ENCODE data around the gene PUS1. TPM values are rescaled to one million over a fixed set of nuclear protein-coding genes. Genes with fewer than 3 reads are reported as not detected.

PUS1 gene
- total and polyA plus RNA-seq, 9 of the 15 experiments (the other 6 are each of a cell fraction or from before 2014, with no cell fraction given) = 1.9 to 90.8 (median 30.0) TPM

GRCh38 chr12:131912518-131913274 lies 16.4 kb upstream of the PUS1 start:
- BruUV-seq (replicated peaks) = no TSS peak
- Histone ChIP-seq H3K27ac (ENCODE audit: extremely low read depth, low read depth, low read length) (no peak overlapping the region), H3K4me2 (ENCODE audit: insufficient read depth, low read length) (no peak overlapping the region), H3K9ac (ENCODE audit: insufficient read depth in 1 of 2, low read depth in 2 of 2, low read length in 2 of 2) (no peak overlapping the region; a peak in 1 of 4 replicates), H3K27me3 (ENCODE audit: control insufficient read depth in 2 of 2, insufficient read depth in 2 of 2, low read length in 2 of 2) (no peaks in the 10 kb centered on the region), H3K36me3 (ENCODE audit: control insufficient read depth, insufficient read depth, low read length) (peaks cover 24% of the 10 kb centered on the region; the same call in 2 of the 3 replicates), H3K9me3 (replicated peaks; ENCODE audit: control insufficient read depth, insufficient read depth, low read depth, low read length) (no peaks in the 10 kb centered on the region), H3K79me2 (ENCODE audit: control insufficient read depth, insufficient read depth, low read length) (no peaks in the 10 kb centered on the region), H4K20me1 (replicated peaks; ENCODE audit: control insufficient read depth, insufficient read depth, low read length) (no peaks in the 10 kb centered on the region), H3K4me1 (replicated peaks in 1 of 2; ENCODE audit: control insufficient read depth in 2 of 2, insufficient read depth in 2 of 2, low read length in 2 of 2) (peaks cover 0 to 26% of the 10 kb centered on the region in 2 experiments; a peak in 2 of 5 replicates), H3K9me1 (ENCODE audit: control insufficient read depth, insufficient read depth, low read length) (no peaks in the 10 kb centered on the region), H2AFZ (ENCODE audit: low read depth, low read length) (no peak overlapping the region), H3K4me3 (no peak overlapping the region)
- POLR2A ChIA-PET = interaction anchor here (1.7 kb wide), 2 partner anchors 10 to 13 kb away, joined by 4 to 9 read pairs; no protein-coding TSS in a partner anchor
- CTCF ChIA-PET (ENCODE audit: low intra/inter-chr PET ratio) = no interaction called here
- 79% methylated on average over 11 of the region's 20 CpGs for WGBS (ENCODE audit: insufficient coverage, low coverage, missing lambda C conversion rate)
- no peak for FAIRE-seq
- DNase-seq (ENCODE audit: extremely low read depth in 1 of 4, low spot score in 3 of 4) = peak in 1 of 4 experiments; percentile 51
- intact Hi-C loops (cut with micrococcal nuclease) = no loop called here
- peak; percentile 30 for ATAC-seq
- in situ Hi-C loops (cut with MboI) = no loop called here
- TF ChIP-seq DPF2 (IDR thresholded peaks at IDR 0.05) (no peak), ZNF253 (CRISPR knock-in tag; conservative IDR thresholded peaks at IDR 0.05) (no peak), KAT7 (CRISPR knock-in tag; IDR thresholded peaks at IDR 0.05; ENCODE audit: borderline replicate concordance) (no peak), NCOA1 (IDR thresholded peaks at IDR 0.05; ENCODE audit: low read depth) (no peak), SNIP1 (IDR thresholded peaks at IDR 0.05; ENCODE audit: low read depth) (no peak), SMARCC2 (IDR thresholded peaks at IDR 0.05; ENCODE audit: low read depth) (no peak), CCNT2 (IDR thresholded peaks at IDR 0.05; ENCODE audit: borderline replicate concordance, extremely low read depth, insufficient read length, low read depth, low read length) (no peak), NFIC (IDR thresholded peaks at IDR 0.05) (peak; percentile 29; the same call in 1 of the 2 replicates), ZNF76 (CRISPR knock-in tag; IDR thresholded peaks at IDR 0.05; ENCODE audit: borderline replicate concordance) (no peak), ZNF764 (CRISPR knock-in tag; IDR thresholded peaks at IDR 0.05; ENCODE audit: low read depth) (no peak)
- TF ChIP-seq, protein P1, sequence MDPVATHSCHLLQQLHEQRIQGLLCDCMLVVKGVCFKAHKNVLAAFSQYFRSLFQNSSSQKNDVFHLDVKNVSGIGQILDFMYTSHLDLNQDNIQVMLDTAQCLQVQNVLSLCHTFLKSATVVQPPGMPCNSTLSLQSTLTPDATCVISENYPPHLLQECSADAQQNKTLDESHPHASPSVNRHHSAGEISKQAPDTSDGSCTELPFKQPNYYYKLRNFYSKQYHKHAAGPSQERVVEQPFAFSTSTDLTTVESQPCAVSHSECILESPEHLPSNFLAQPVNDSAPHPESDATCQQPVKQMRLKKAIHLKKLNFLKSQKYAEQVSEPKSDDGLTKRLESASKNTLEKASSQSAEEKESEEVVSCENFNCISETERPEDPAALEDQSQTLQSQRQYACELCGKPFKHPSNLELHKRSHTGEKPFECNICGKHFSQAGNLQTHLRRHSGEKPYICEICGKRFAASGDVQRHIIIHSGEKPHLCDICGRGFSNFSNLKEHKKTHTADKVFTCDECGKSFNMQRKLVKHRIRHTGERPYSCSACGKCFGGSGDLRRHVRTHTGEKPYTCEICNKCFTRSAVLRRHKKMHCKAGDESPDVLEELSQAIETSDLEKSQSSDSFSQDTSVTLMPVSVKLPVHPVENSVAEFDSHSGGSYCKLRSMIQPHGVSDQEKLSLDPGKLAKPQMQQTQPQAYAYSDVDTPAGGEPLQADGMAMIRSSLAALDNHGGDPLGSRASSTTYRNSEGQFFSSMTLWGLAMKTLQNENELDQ (CRISPR knock-in tag; IDR thresholded peaks at IDR 0.05; ENCODE audit: borderline replicate concordance) = no peak
- TF ChIP-seq, protein P2, sequence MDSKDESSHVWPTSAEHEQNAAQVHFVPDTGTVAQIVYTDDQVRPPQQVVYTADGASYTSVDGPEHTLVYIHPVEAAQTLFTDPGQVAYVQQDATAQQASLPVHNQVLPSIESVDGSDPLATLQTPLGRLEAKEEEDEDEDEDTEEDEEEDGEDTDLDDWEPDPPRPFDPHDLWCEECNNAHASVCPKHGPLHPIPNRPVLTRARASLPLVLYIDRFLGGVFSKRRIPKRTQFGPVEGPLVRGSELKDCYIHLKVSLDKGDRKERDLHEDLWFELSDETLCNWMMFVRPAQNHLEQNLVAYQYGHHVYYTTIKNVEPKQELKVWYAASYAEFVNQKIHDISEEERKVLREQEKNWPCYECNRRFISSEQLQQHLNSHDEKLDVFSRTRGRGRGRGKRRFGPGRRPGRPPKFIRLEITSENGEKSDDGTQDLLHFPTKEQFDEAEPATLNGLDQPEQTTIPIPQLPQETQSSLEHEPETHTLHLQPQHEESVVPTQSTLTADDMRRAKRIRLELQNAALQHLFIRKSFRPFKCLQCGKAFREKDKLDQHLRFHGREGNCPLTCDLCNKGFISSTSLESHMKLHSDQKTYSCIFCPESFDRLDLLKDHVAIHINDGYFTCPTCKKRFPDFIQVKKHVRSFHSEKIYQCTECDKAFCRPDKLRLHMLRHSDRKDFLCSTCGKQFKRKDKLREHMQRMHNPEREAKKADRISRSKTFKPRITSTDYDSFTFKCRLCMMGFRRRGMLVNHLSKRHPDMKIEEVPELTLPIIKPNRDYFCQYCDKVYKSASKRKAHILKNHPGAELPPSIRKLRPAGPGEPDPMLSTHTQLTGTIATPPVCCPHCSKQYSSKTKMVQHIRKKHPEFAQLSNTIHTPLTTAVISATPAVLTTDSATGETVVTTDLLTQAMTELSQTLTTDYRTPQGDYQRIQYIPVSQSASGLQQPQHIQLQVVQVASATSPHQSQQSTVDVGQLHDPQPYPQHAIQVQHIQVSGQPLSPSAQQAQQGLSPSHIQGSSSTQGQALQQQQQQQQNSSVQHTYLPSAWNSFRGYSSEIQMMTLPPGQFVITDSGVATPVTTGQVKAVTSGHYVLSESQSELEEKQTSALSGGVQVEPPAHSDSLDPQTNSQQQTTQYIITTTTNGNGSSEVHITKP (IDR thresholded peaks at IDR 0.05; ENCODE audit: partially characterized antibody) = peak; percentile 43
- TF ChIP-seq, protein P3, sequence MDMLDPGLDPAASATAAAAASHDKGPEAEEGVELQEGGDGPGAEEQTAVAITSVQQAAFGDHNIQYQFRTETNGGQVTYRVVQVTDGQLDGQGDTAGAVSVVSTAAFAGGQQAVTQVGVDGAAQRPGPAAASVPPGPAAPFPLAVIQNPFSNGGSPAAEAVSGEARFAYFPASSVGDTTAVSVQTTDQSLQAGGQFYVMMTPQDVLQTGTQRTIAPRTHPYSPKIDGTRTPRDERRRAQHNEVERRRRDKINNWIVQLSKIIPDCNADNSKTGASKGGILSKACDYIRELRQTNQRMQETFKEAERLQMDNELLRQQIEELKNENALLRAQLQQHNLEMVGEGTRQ (CRISPR knock-in tag; IDR thresholded peaks at IDR 0.05) = no peak
